ENCODE results near the gene CCNDBP1. TPM values are rescaled to one million over a fixed set of nuclear protein-coding genes. Genes with fewer than 3 reads are reported as not detected.
"Not testable (repeated sequence)": the region's sequence is repeated elsewhere in the genome, so short reads cannot be mapped to it uniquely, and the experiment has no call there.

Gene CCNDBP1
- total RNA-seq, 1 experiment from 2014 or later, result 39.8 TPM

DNA sequence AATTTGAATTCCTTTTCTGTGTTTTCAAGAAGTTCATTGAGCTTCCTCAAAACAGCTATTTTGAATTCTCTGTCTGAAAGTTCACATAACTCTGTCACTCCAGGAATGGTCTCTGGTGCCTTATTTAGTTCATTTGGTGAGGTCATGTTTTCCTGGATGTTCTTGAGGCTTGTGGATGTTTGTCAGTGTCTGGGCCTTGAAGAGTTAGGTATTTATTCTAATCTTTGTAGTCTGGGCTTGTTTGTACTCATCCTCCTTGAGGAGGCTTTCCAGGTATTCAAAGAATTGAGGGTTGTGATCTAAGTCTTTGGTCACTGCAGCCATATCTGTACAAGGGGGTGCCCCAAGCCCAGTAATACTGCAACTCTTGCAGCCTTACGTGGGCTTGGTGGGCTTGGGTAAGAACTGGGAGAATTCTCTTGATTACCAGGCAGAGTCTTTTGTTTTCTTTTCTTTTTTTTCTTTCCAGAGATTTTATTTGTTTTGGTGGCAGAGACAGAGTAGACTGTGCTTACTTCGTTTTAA lies 19.3 kb upstream of the CCNDBP1 start:
- no peak overlapping the region for H3K27ac ChIP-seq (ENCODE audit: low read depth, low read length)
- no peaks in the 10 kb centered on the region for H4K20me1 ChIP-seq (ENCODE audit: insufficient read depth)
- no peak overlapping the region for H3K4me3 ChIP-seq (replicated peaks in 1 of 2; ENCODE audit: low read depth in 1 of 2, low read length in 2 of 2)
- H3K36me3 ChIP-seq (ENCODE audit: control insufficient read depth in 1 of 2, insufficient read depth in 2 of 2, low read length in 2 of 2), result no peaks in the 10 kb centered on the region; a peak in 1 of 4 replicates
- no peak for TF ChIP-seq ZNF274 (IDR thresholded peaks at IDR 0.05; ENCODE audit: low read depth, low read length)
- TF ChIP-seq CEBPB (IDR thresholded peaks at IDR 0.05; ENCODE audit: low read depth), result no peak
- no peak for TF ChIP-seq SIN3A (IDR thresholded peaks at IDR 0.05; ENCODE audit: low read depth)
- TF ChIP-seq SRF (IDR thresholded peaks at IDR 0.05; ENCODE audit: low read depth), result no peak
- TF ChIP-seq EZH2phosphoT487 (IDR thresholded peaks at IDR 0.05; ENCODE audit: borderline replicate concordance), result no peak
- TF ChIP-seq, protein P1, sequence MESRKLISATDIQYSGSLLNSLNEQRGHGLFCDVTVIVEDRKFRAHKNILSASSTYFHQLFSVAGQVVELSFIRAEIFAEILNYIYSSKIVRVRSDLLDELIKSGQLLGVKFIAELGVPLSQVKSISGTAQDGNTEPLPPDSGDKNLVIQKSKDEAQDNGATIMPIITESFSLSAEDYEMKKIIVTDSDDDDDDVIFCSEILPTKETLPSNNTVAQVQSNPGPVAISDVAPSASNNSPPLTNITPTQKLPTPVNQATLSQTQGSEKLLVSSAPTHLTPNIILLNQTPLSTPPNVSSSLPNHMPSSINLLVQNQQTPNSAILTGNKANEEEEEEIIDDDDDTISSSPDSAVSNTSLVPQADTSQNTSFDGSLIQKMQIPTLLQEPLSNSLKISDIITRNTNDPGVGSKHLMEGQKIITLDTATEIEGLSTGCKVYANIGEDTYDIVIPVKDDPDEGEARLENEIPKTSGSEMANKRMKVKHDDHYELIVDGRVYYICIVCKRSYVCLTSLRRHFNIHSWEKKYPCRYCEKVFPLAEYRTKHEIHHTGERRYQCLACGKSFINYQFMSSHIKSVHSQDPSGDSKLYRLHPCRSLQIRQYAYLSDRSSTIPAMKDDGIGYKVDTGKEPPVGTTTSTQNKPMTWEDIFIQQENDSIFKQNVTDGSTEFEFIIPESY (IDR thresholded peaks at IDR 0.05; ENCODE audit: extremely low read depth, insufficient replicate concordance, low read length), result no peak
- no peak for TF ChIP-seq YY1 (IDR thresholded peaks at IDR 0.05; ENCODE audit: extremely low read depth, insufficient replicate concordance, low read depth, low read length)
- no peak for TF ChIP-seq SP1 (IDR thresholded peaks at IDR 0.05; ENCODE audit: low read depth)
- TF ChIP-seq ELF1 (IDR thresholded peaks at IDR 0.05; ENCODE audit: borderline replicate concordance, low read depth), result no peak
- TF ChIP-seq JUND (IDR thresholded peaks at IDR 0.05), result no peak
- no peak for TF ChIP-seq EZH2 (IDR thresholded peaks at IDR 0.05)
- TF ChIP-seq, protein P2, sequence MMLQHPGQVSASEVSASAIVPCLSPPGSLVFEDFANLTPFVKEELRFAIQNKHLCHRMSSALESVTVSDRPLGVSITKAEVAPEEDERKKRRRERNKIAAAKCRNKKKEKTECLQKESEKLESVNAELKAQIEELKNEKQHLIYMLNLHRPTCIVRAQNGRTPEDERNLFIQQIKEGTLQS (IDR thresholded peaks at IDR 0.05), result no peak
- TF ChIP-seq POLR2A (IDR thresholded peaks at IDR 0.05; ENCODE audit: borderline replicate concordance, extremely low read depth, insufficient read depth, insufficient read length), result no peak
- no peak for TF ChIP-seq CBX3 (IDR thresholded peaks at IDR 0.05; ENCODE audit: low read depth)
- TF ChIP-seq EGR1 (IDR thresholded peaks at IDR 0.05; ENCODE audit: low read depth), result no peak
- no peak for TF ChIP-seq RAD21 (IDR thresholded peaks at IDR 0.05; ENCODE audit: low read depth)
- DNase-seq (ENCODE audit: low read depth, low spot score), result no peak
- ATAC-seq, result no peak
- H2AFZ ChIP-seq (ENCODE audit: low read depth, low read length, poor library complexity, severe bottlenecking), result no peak overlapping the region
- H3K9me2 ChIP-seq (ENCODE audit: insufficient read depth), result no peaks in the 10 kb centered on the region
- intact Hi-C loops (cut with micrococcal nuclease), result no loop called here
- no peak overlapping the region for H3K4me2 ChIP-seq (ENCODE audit: low read length)
- no peaks in the 10 kb centered on the region for H3K27me3 ChIP-seq (ENCODE audit: insufficient read depth, low read length)
- no peaks in the 10 kb centered on the region for H3K4me1 ChIP-seq (ENCODE audit: control insufficient read depth in 1 of 2, insufficient read depth in 2 of 2, low read length in 2 of 2)
- RAD21 ChIA-PET (ENCODE audit: low non-redundant PET in 1 of 2, low total read pairs in 2 of 2, uncharacterized antibody in 2 of 2, unreplicated experiment in 2 of 2), result no interaction called here
- BruUV-seq (replicated peaks), result no TSS peak
- no peak overlapping the region for H3K9ac ChIP-seq (ENCODE audit: low read length)
- POLR2A ChIA-PET, result no interaction called here
- CTCF ChIA-PET, result no interaction called here
- no peaks in the 10 kb centered on the region for H3K9me3 ChIP-seq (ENCODE audit: control insufficient read depth in 1 of 2, insufficient read depth in 1 of 2, low read depth in 1 of 2, low read length in 2 of 2)
- no peaks in the 10 kb centered on the region for H3K79me2 ChIP-seq (ENCODE audit: insufficient read depth, low read length)

- H3K9ac ChIP-seq (ENCODE audit: low read length); RAD21 ChIA-PET (ENCODE audit: low non-redundant PET in 1 of 2, low total read pairs in 2 of 2, uncharacterized antibody in 2 of 2, unreplicated experiment in 2 of 2); H3K9me3 ChIP-seq (ENCODE audit: control insufficient read depth in 1 of 2, insufficient read depth in 1 of 2, low read depth in 1 of 2, low read length in 2 of 2); CTCF ChIA-PET; H4K20me1 ChIP-seq (ENCODE audit: insufficient read depth); H3K4me1 ChIP-seq (ENCODE audit: control insufficient read depth in 1 of 2, insufficient read depth in 2 of 2, low read length in 2 of 2); H3K4me3 ChIP-seq (replicated peaks in 1 of 2; ENCODE audit: low read depth in 1 of 2, low read length in 2 of 2); H3K79me2 ChIP-seq (ENCODE audit: insufficient read depth, low read length); H2AFZ ChIP-seq (ENCODE audit: low read depth, low read length, poor library complexity, severe bottlenecking); intact Hi-C loops (cut with micrococcal nuclease); H3K27ac ChIP-seq (ENCODE audit: low read depth, low read length); ATAC-seq; POLR2A ChIA-PET; H3K9me2 ChIP-seq (ENCODE audit: insufficient read depth); H3K36me3 ChIP-seq (ENCODE audit: control insufficient read depth in 1 of 2, insufficient read depth in 2 of 2, low read length in 2 of 2); H3K4me2 ChIP-seq (ENCODE audit: low read length); BruUV-seq (replicated peaks); H3K27me3 ChIP-seq (ENCODE audit: insufficient read depth, low read length); DNase-seq (ENCODE audit: low read depth, low spot score): not testable (repeated sequence)
These were observed 17.9 kb upstream of the CCNDBP1 start for GRCh38 chr15:43167261-43167660.
